ENCODE measurements around the gene REG4.

DNA sequence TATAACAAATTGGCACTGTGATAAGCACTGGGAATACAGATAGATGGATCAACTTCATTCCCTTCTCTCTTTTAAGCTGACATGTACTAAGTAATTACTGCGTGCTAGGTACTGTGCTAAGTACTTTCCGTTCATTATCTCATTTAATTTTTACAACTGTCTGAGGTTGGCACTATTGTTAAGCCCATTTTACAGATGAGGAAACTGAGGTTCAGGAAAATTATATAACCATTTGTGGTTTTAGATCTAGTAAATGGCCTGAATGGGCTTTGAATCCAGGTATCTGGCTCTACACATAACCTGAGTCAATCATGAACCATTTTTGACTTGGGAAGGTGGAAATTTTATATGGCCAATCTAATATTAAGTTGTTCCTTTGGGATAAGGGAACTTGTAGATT lies 39.0 kb downstream of the REG4 start:
- no peak for TF ChIP-seq EP300 (IDR thresholded peaks at IDR 0.05)
- TF ChIP-seq, protein P1, sequence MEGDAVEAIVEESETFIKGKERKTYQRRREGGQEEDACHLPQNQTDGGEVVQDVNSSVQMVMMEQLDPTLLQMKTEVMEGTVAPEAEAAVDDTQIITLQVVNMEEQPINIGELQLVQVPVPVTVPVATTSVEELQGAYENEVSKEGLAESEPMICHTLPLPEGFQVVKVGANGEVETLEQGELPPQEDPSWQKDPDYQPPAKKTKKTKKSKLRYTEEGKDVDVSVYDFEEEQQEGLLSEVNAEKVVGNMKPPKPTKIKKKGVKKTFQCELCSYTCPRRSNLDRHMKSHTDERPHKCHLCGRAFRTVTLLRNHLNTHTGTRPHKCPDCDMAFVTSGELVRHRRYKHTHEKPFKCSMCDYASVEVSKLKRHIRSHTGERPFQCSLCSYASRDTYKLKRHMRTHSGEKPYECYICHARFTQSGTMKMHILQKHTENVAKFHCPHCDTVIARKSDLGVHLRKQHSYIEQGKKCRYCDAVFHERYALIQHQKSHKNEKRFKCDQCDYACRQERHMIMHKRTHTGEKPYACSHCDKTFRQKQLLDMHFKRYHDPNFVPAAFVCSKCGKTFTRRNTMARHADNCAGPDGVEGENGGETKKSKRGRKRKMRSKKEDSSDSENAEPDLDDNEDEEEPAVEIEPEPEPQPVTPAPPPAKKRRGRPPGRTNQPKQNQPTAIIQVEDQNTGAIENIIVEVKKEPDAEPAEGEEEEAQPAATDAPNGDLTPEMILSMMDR (IDR thresholded peaks at IDR 0.05): no peak
